ENCODE results near the gene HPCAL4. TPM values are rescaled to one million over a fixed set of nuclear protein-coding genes. Genes with fewer than 3 reads are reported as not detected.

HPCAL4 gene
- total RNA-seq, 1 donor = not detected

DNA sequence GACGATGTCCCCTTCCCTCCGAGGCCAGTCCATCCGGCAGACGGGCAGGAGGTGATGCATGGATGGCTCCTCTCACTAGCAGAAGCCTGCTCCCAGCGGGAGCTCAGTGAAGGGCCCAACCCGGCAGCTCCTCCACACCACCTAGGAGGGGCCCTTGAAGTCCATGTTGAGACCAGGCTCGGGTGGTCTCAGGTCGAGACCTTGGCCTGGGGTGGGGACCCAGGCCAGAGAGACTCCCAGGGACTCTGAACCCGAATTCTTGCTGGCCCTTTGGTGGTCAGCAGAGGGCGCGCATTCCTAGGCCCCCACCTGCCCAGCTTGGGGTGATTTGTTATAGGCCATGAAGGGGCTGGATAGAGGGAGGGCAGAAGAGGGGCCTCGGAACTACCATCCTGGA is 18.7 kb downstream of the HPCAL4 start:
- TF ChIP-seq, protein P1, sequence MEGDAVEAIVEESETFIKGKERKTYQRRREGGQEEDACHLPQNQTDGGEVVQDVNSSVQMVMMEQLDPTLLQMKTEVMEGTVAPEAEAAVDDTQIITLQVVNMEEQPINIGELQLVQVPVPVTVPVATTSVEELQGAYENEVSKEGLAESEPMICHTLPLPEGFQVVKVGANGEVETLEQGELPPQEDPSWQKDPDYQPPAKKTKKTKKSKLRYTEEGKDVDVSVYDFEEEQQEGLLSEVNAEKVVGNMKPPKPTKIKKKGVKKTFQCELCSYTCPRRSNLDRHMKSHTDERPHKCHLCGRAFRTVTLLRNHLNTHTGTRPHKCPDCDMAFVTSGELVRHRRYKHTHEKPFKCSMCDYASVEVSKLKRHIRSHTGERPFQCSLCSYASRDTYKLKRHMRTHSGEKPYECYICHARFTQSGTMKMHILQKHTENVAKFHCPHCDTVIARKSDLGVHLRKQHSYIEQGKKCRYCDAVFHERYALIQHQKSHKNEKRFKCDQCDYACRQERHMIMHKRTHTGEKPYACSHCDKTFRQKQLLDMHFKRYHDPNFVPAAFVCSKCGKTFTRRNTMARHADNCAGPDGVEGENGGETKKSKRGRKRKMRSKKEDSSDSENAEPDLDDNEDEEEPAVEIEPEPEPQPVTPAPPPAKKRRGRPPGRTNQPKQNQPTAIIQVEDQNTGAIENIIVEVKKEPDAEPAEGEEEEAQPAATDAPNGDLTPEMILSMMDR (IDR thresholded peaks at IDR 0.05; ENCODE audit: insufficient read depth, low read depth, low read length) = peak; percentile 41
- no peak overlapping the region for H3K4me3 ChIP-seq (ENCODE audit: low read depth, low read length)
- no peak for DNase-seq (ENCODE audit: low read depth)

DNA sequence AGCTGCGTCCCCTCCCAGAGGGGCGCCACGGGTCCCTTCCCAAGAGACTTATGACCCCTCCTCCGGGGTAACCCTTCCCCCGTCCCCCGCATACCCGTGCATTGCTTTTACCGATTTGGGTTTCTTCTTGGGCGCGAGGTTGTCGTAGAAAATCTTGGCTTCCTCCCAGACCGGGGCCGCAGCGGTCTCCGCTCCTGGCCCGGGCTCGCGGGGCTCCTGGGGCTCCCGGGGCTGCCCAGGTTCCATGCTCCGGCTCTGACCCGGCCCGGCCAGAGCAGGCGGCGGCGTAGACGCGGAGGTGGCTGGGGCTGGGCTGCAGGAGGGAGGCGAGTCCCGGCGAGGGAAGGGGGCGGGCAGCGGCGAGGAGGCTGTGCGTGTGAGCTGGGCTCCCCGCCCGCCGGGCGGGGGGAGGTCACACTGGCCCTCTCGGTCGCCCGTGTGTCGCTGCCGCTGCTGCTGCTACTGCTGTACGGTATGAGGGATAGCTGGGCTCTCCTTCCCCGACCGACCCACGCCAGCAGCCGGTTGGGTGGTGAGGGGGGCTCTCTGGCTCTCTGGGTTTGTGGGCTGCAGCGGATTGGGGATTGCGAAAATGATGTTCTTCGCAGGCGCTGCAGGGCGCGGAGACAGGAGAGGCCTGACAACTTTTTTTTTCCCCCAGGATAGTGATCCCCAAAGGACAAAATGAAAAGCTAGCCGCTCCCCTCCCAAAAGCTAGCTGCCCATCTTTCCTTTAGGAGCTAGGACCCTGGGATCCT is 19.3 kb downstream of the HPCAL4 start, which contains the start of gene NT5C1A:
Gene NT5C1A (minus strand): TSS at position 315 of the 758 bp plus-strand sequence. CDS start 69 bp downstream, at position 246.
- no peak for DNase-seq (ENCODE audit: low read depth)
- TF ChIP-seq, protein P1 (IDR thresholded peaks at IDR 0.05; ENCODE audit: insufficient read depth, low read depth, low read length) = no peak
- H3K4me3 ChIP-seq (ENCODE audit: low read depth, low read length) = peak within 1 kb of the TSS; percentile 48

DNA sequence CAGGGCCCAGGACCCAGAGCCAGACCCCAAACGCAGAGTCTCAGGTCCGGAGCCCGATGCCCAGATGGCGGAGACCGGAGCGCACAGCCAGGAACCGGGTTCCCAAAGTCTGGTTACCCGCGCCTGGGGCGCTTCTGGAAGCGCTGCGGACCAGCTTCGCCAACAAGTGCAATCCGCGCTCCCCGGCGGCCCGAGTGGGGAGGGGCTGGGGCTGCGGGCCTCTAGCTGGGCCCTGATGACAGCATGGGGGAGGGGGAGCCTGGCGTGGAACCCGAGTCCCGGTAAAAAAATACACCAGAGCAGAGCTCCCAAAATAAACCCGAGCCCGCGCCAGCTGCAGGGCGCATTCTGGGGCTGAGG is 19.8 kb downstream of the HPCAL4 start:
- TF ChIP-seq, protein P1 (IDR thresholded peaks at IDR 0.05; ENCODE audit: insufficient read depth, low read depth, low read length) = no peak

DNA sequence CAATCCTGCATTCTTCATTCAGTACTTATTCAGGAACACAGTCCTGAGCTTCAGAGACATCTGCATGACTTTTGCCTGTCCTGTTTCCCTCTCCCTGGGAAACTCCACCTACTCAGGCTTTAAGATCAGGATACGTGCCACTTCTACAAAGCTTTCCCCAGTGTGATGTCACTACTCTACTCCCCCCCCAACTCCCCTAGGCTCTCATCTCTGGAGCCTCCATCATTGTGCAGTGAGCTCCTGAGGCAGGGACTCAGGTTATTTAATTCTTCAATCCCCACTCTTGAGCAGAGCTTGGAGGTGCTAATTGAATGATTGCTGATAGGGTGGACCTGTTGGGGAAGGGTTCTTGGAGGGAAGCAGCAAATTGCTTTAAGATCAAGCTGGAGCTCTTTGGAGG is 20.5 kb downstream of the HPCAL4 start:
- DNase-seq (ENCODE audit: low read depth) = no peak
- TF ChIP-seq, protein P1 (IDR thresholded peaks at IDR 0.05; ENCODE audit: insufficient read depth, low read depth, low read length) = no peak
- H3K4me3 ChIP-seq (ENCODE audit: low read depth, low read length) = no peak overlapping the region

More for the DNA sequence above, 19.8 kb downstream of the HPCAL4 start:
- H3K4me3 ChIP-seq (ENCODE audit: low read depth, low read length) = peak overlapping the region; percentile 48
- no peak for DNase-seq (ENCODE audit: low read depth)

DNA sequence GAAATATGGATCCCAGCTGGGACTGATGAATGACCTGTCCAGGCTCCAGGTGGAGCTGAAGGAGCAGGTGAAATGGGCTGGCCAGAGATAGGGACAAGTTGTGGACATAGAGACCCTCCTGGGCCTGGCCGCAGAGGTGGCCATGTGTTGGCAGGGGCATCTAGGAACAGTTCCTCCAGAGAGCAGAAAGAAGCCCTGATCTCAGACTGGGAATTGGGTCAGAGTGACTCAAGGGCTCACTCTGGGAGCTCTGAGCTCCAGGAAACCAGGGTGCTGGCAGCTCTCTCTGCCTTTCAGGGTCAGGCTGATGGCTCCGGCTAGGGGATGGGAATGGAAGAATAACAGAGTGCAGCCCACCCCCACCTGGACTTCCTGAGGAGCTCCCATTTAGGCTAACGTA is 22.3 kb downstream of the HPCAL4 start:
- no peak for DNase-seq (ENCODE audit: low read depth)
- TF ChIP-seq, protein P1 (IDR thresholded peaks at IDR 0.05; ENCODE audit: insufficient read depth, low read depth, low read length) = no peak
- no peak overlapping the region for H3K4me3 ChIP-seq (ENCODE audit: low read depth, low read length)

DNA sequence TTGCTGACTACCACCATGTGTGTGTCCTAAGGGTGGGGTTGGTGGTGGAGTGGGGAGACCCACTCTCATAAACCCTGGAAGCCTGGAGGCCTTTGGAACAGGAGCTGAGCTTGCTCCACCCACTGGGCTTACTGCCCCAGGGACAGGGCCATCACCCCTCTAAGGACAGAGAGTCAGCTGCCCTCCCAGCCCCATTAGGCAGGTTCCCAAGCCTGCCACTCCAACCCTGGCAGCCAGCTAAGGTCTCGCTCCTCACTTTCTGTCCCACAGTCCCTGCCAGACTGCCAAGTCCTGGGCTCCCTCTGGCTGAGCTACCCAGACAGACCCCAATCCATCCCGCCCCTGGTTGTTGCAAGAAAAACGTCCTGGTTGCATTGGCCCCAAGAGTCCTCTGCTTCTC is 23.1 kb downstream of the HPCAL4 start:
- TF ChIP-seq, protein P1 (IDR thresholded peaks at IDR 0.05; ENCODE audit: insufficient read depth, low read depth, low read length) = no peak

More for the DNA sequence above, 23.1 kb downstream of the HPCAL4 start:
- DNase-seq (ENCODE audit: low read depth) = no peak
- H3K4me3 ChIP-seq (ENCODE audit: low read depth, low read length) = no peak overlapping the region

Data from fibroblast of villous mesenchyme (primary cell).